ENCODE results near the gene SLC6A5.

Gene SLC6A5

GRCh38 chr11:20668844-20669819, 69.7 kb downstream of the SLC6A5 start, which contains the start of gene NELL1:
Gene NELL1 (plus strand): TSS chr11:20669586.
- no peak for DNase-seq (ENCODE audit: low read depth in 2 of 2, low spot score in 1 of 2)

- DNase-seq (ENCODE audit: low read depth in 2 of 2, low spot score in 1 of 2) = no peak
Measured at GRCh38 chr11:20669820-20670684, 70.6 kb downstream of the SLC6A5 start.

GRCh38 chr11:20670932-20671403, 71.6 kb downstream of the SLC6A5 start:
- no peak for DNase-seq (ENCODE audit: low read depth in 2 of 2, low spot score in 1 of 2)

- DNase-seq (ENCODE audit: low read depth in 2 of 2, low spot score in 1 of 2) = no peak
Measured at GRCh38 chr11:20671856-20672546, 72.6 kb downstream of the SLC6A5 start.

- DNase-seq (ENCODE audit: low read depth in 2 of 2, low spot score in 1 of 2) = no peak
Measured at GRCh38 chr11:20672575-20672974, 73.2 kb downstream of the SLC6A5 start.

- DNase-seq (ENCODE audit: low read depth in 2 of 2, low spot score in 1 of 2) = no peak
Measured at GRCh38 chr11:20676658-20677057, 77.2 kb downstream of the SLC6A5 start.

GRCh38 chr11:20688761-20689160, 89.4 kb downstream of the SLC6A5 start:
- DNase-seq (ENCODE audit: low read depth in 2 of 2, low spot score in 1 of 2) = no peak

GRCh38 chr11:20707876-20708275, 108.5 kb downstream of the SLC6A5 start:
- DNase-seq (ENCODE audit: low read depth in 2 of 2, low spot score in 1 of 2) = no peak

Data from stimulated activated CD8-positive, alpha-beta memory T cell treated with anti-CD3 and anti-CD28 coated beads, Interleukin-4, amount 100 ng/mL, for 1 hour (primary cell).